ENCODE measurements around the gene OR2J1. TPM values are rescaled to one million over a fixed set of nuclear protein-coding genes. Genes with fewer than 3 reads are reported as not detected.
A peak's percentile ranks its signal among the peaks of the same experiment; 100 is the strongest.
"Not testable (repeated sequence)": the region's sequence is repeated elsewhere in the genome, so short reads cannot be mapped to it uniquely, and the experiment has no call there.

Gene OR2J1
- total RNA-seq, 5 donors from 2014 or later (not counting 1 experiment from before 2014, with no cell fraction given): not detected

DNA sequence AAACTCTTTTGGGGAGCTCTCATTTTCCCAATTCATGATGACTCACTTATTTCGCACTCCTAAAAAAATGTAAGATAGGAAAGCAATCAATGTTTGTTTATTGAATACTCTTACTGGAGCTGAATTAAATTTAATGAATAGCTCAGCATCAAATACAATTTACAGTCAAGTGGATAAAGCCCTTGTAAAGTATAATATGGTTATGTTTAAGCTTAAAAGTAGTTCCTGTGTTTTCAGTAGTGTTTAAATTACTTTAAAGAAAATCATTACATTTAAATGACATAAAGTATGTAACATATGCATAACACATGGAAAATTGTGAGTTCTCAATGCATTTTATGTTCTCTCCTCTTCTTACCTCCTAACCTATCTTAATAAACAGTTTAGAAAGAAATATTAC lies 12.1 kb upstream of the OR2J1 start, which contains the start of gene OR2B3:
Gene OR2B3, minus strand, starts transcription at position 101 of the 400 bp plus-strand sequence. Its CDS starts 65 bp downstream, at position 36.
- no CpG with 5 or more reads among the region's 1 CpG for WGBS (ENCODE audit: insufficient coverage)
- H3K9me3 Mint-ChIP-seq: no peaks in the 10 kb centered on the region
- Histone ChIP-seq H3K4me1 (ENCODE audit: control insufficient read depth in 1 of 2, extremely low read depth in 1 of 2, insufficient read depth in 2 of 2, low read length in 2 of 2) (no peaks in the 10 kb centered on the region), H3K9me3 (no peaks in the 10 kb centered on the region), H3K27ac (ENCODE audit: low read length) (no peak within 1 kb of the TSS), H3K27me3 (replicated peaks in 1 of 2; ENCODE audit: control insufficient read depth in 2 of 2, extremely low read depth in 1 of 2, insufficient read depth in 2 of 2, low read length in 1 of 2) (peaks cover 0 to 7% of the 10 kb centered on the region in 2 experiments), H3K4me3 (ENCODE audit: control insufficient read depth in 1 of 2, extremely low read depth in 1 of 2, low read length in 1 of 2) (no peak within 1 kb of the TSS), H3K36me3 (ENCODE audit: control insufficient read depth in 2 of 2, extremely low read depth in 1 of 2, insufficient read depth in 1 of 2, low read length in 1 of 2) (no peaks in the 10 kb centered on the region)
- no peaks in the 10 kb centered on the region for H3K36me3 Mint-ChIP-seq
- H3K4me1 Mint-ChIP-seq: no peaks in the 10 kb centered on the region
- ChIA-PET CTCF (no interaction called here), POLR2A (interaction anchor here in 1 of 2 donors (0.5 kb wide), 1 partner anchor 1126 kb away, joined by 5 read pairs; the partner anchor contains the start of gene TRIM26)
- H3K27ac Mint-ChIP-seq: no peak within 1 kb of the TSS
- peaks cover 27 to 40% of the 10 kb centered on the region in 2 donors for H3K27me3 Mint-ChIP-seq
- DNase-seq: no peak
- no peak within 1 kb of the TSS for H3K4me3 Mint-ChIP-seq
- ATAC-seq (replicated peaks in 1 of 4): no peak

DNA sequence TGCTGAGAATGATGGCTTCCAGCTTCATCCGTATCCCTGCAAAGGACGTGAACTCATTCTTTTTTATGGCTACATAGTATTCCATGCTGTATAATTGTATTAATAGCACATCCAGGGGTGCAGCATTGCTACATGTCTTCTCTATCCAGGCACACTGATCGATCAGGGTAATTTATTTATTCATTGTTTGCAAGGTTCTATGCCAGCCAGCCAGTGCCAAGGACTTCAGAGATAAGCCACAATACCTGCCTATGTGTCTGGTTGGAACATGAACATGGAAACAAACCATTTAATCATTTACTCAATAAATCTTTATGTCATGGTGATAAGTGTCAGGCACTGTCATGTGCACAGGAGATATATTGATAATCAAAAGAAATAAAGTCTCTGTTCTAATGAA lies 6.3 kb upstream of the OR2J1 start:
- ATAC-seq (replicated peaks in 1 of 4) (no peak), DNase-seq (no peak)
- Histone ChIP-seq H3K27me3 (replicated peaks in 1 of 2; ENCODE audit: control insufficient read depth in 2 of 2, extremely low read depth in 1 of 2, insufficient read depth in 2 of 2, low read length in 1 of 2) (peaks cover 0 to 3% of the 10 kb centered on the region in 2 experiments), H3K27ac (ENCODE audit: low read length) (no peak overlapping the region), H3K4me3 (ENCODE audit: control insufficient read depth in 1 of 2, extremely low read depth in 1 of 2, low read length in 1 of 2) (no peak overlapping the region), H3K4me1 (ENCODE audit: control insufficient read depth in 1 of 2, extremely low read depth in 1 of 2, insufficient read depth in 2 of 2, low read length in 2 of 2) (no peaks in the 10 kb centered on the region), H3K9me3 (no peaks in the 10 kb centered on the region), H3K36me3 (ENCODE audit: control insufficient read depth in 2 of 2, extremely low read depth in 1 of 2, insufficient read depth in 1 of 2, low read length in 1 of 2) (no peaks in the 10 kb centered on the region)
- no peak overlapping the region for H3K4me3 Mint-ChIP-seq
- peaks cover 21 to 29% of the 10 kb centered on the region in 2 donors for H3K27me3 Mint-ChIP-seq
- CTCF ChIA-PET: no interaction called here
- no peaks in the 10 kb centered on the region for H3K4me1 Mint-ChIP-seq
- no CpG with 5 or more reads among the region's 3 CpGs for WGBS (ENCODE audit: insufficient coverage)
- no peak overlapping the region for H3K27ac Mint-ChIP-seq
- no peaks in the 10 kb centered on the region for H3K36me3 Mint-ChIP-seq
- H3K9me3 Mint-ChIP-seq: no peaks in the 10 kb centered on the region
- POLR2A ChIA-PET: no interaction called here

DNA sequence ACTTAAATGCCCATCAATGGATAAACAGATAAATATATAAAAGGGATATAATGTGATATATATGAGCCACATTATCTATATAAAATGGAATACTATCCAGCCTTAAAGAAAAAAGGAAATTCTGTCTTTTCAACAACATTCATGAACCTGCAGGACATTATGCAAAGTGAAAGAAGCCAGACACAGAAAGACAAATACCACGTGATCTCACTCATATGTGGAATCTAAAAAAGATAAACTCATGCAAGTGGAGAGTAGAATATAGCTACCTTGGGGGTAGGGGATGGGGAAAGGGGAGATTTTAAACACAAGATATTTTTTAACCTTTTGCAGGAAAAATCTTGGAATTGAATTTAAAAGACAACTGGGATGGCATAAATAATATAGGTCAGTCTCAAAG lies 1.5 kb upstream of the OR2J1 start:
- no CpG with 5 or more reads among the region's 1 CpG for WGBS (ENCODE audit: insufficient coverage)
- H3K36me3 Mint-ChIP-seq: no peaks in the 10 kb centered on the region
- peaks cover 15 to 26% of the 10 kb centered on the region in 2 donors for H3K27me3 Mint-ChIP-seq
- DNase-seq (no peak), ATAC-seq (replicated peaks in 1 of 4) (no peak)
- H3K36me3 ChIP-seq (ENCODE audit: control insufficient read depth in 2 of 2, extremely low read depth in 1 of 2, insufficient read depth in 1 of 2, low read length in 1 of 2): no peaks in the 10 kb centered on the region
- no peaks in the 10 kb centered on the region for H3K9me3 ChIP-seq
- no peak overlapping the region for H3K27ac Mint-ChIP-seq
- POLR2A ChIA-PET: no interaction called here
- no peaks in the 10 kb centered on the region for H3K9me3 Mint-ChIP-seq
- no peaks in the 10 kb centered on the region for H3K27me3 ChIP-seq (replicated peaks in 1 of 2; ENCODE audit: control insufficient read depth in 2 of 2, extremely low read depth in 1 of 2, insufficient read depth in 2 of 2, low read length in 1 of 2)
- CTCF ChIA-PET: interaction anchor here in 1 of 2 donors (0.6 kb wide), 1 partner anchor 137 kb away, joined by 3 read pairs; no protein-coding TSS in a partner anchor
- H3K4me3 ChIP-seq (ENCODE audit: control insufficient read depth in 1 of 2, extremely low read depth in 1 of 2, low read length in 1 of 2): no peak overlapping the region
- H3K4me1 ChIP-seq (ENCODE audit: control insufficient read depth in 1 of 2, extremely low read depth in 1 of 2, insufficient read depth in 2 of 2, low read length in 2 of 2): no peaks in the 10 kb centered on the region
- H3K4me1 Mint-ChIP-seq: no peaks in the 10 kb centered on the region
- H3K4me3 Mint-ChIP-seq: no peak overlapping the region
- no peak overlapping the region for H3K27ac ChIP-seq (ENCODE audit: low read length)

DNA sequence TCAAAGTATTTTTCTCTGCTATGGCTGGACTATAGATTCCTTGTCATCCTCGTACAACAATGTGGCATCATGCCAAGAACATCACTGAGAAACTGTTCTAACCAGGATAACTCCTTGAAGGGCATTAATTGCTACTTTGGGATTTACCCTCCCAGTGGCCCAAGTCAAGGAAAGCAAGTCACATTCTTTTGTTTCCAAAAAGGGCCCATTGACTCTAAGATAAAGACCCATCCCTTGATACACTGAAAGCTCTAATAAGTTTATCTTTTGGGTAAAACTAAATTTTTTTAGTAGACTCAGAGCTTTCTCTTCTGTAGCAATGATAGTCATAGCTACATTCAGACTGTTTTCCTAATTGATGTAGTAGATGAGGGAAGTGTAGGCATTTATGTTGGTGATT lies 8.5 kb downstream of the OR2J1 start, which contains the start of gene OR2J3:
Gene OR2J3, plus strand, starts transcription at position 301 of the 400 bp plus-strand sequence. CDS start 3,833 bp downstream, outside the sequence.
- Histone ChIP-seq H3K4me3 (ENCODE audit: control insufficient read depth in 1 of 2, extremely low read depth in 1 of 2, low read length in 1 of 2) (no peak within 1 kb of the TSS), H3K27ac (ENCODE audit: low read length) (no peak within 1 kb of the TSS), H3K27me3 (replicated peaks in 1 of 2; ENCODE audit: control insufficient read depth in 2 of 2, extremely low read depth in 1 of 2, insufficient read depth in 2 of 2, low read length in 1 of 2) (peaks cover 2 to 6% of the 10 kb centered on the region in 2 experiments), H3K4me1 (ENCODE audit: control insufficient read depth in 1 of 2, extremely low read depth in 1 of 2, insufficient read depth in 2 of 2, low read length in 2 of 2) (no peaks in the 10 kb centered on the region), H3K9me3 (no peaks in the 10 kb centered on the region), H3K36me3 (ENCODE audit: control insufficient read depth in 2 of 2, extremely low read depth in 1 of 2, insufficient read depth in 1 of 2, low read length in 1 of 2) (no peaks in the 10 kb centered on the region)
- Mint-ChIP-seq H3K27ac (no peak within 1 kb of the TSS), H3K9me3 (no peaks in the 10 kb centered on the region), H3K4me3 (no peak within 1 kb of the TSS), H3K27me3 (peaks cover 34 to 50% of the 10 kb centered on the region in 2 donors), H3K36me3 (no peaks in the 10 kb centered on the region), H3K4me1 (no peaks in the 10 kb centered on the region)
- WGBS (ENCODE audit: insufficient coverage): 38% methylated on average over 1 of the region's 1 CpG
- no peak for DNase-seq
- ChIA-PET POLR2A (no interaction called here), CTCF (no interaction called here)
- ATAC-seq (replicated peaks in 1 of 4): no peak

DNA sequence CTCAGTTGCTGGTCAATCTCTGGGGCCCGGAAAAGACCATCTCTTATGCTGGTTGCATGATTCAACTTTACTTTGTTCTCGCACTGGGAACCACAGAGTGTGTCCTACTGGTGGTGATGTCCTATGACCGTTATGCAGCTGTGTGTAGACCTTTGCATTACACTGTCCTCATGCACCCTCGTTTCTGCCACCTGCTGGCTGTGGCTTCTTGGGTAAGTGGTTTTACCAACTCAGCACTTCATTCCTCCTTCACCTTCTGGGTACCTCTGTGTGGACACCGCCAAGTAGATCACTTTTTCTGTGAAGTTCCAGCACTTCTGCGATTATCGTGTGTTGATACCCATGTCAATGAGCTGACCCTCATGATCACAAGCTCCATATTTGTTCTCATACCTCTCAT lies 12.8 kb downstream of the OR2J1 start:
- peak in 4 of 35 experiments; percentile 2 to 13 (median 2) for DNase-seq
- no peaks in the 10 kb centered on the region for H3K4me1 Mint-ChIP-seq
- ATAC-seq (replicated peaks in 1 of 4): no peak
- ChIA-PET CTCF (no interaction called here), POLR2A (no interaction called here)
- no peak overlapping the region for H3K4me3 Mint-ChIP-seq
- H3K9me3 Mint-ChIP-seq: no peaks in the 10 kb centered on the region
- WGBS (ENCODE audit: insufficient coverage): 90% methylated on average over 6 of the region's 7 CpGs
- Histone ChIP-seq H3K27ac (ENCODE audit: low read length) (no peak overlapping the region), H3K9me3 (no peaks in the 10 kb centered on the region), H3K27me3 (replicated peaks in 1 of 2; ENCODE audit: control insufficient read depth in 2 of 2, extremely low read depth in 1 of 2, insufficient read depth in 2 of 2, low read length in 1 of 2) (no peaks in the 10 kb centered on the region), H3K4me1 (ENCODE audit: control insufficient read depth in 1 of 2, extremely low read depth in 1 of 2, insufficient read depth in 2 of 2, low read length in 2 of 2) (no peaks in the 10 kb centered on the region), H3K36me3 (ENCODE audit: control insufficient read depth in 2 of 2, extremely low read depth in 1 of 2, insufficient read depth in 1 of 2, low read length in 1 of 2) (no peaks in the 10 kb centered on the region), H3K4me3 (ENCODE audit: control insufficient read depth in 1 of 2, extremely low read depth in 1 of 2, low read length in 1 of 2) (no peak overlapping the region)
- peaks cover 22 to 43% of the 10 kb centered on the region in 2 donors for H3K27me3 Mint-ChIP-seq
- H3K36me3 Mint-ChIP-seq: no peaks in the 10 kb centered on the region
- H3K27ac Mint-ChIP-seq: no peak overlapping the region

DNA sequence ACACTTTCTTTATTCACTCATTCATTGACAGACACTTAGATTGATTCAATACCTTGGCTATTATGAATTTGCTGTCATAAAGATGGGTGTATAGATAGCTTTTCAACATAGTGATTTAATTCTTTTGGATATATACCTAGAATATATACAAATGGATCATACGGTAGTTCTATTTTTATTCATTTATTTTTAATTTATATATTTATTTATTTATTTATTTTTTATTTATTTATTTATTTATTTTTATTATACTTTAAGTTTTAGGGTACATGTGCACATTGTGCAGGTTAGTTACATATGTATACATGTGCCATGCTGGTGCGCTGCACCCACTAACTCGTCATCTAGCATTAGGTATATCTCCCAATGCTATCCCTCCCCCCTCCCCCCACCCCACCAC lies 15.7 kb downstream of the OR2J1 start:
- peaks cover 35 to 62% of the 10 kb centered on the region in 2 donors for H3K27me3 Mint-ChIP-seq
- POLR2A ChIA-PET; CTCF ChIA-PET; H3K27me3 ChIP-seq (replicated peaks in 1 of 2; ENCODE audit: control insufficient read depth in 2 of 2, extremely low read depth in 1 of 2, insufficient read depth in 2 of 2, low read length in 1 of 2); DNase-seq; H3K9me3 ChIP-seq; ATAC-seq (replicated peaks in 1 of 4); H3K27ac ChIP-seq (ENCODE audit: low read length); H3K36me3 Mint-ChIP-seq; H3K9me3 Mint-ChIP-seq; H3K4me1 Mint-ChIP-seq; H3K36me3 ChIP-seq (ENCODE audit: control insufficient read depth in 2 of 2, extremely low read depth in 1 of 2, insufficient read depth in 1 of 2, low read length in 1 of 2); H3K4me3 ChIP-seq (ENCODE audit: control insufficient read depth in 1 of 2, extremely low read depth in 1 of 2, low read length in 1 of 2); H3K4me1 ChIP-seq (ENCODE audit: control insufficient read depth in 1 of 2, extremely low read depth in 1 of 2, insufficient read depth in 2 of 2, low read length in 2 of 2); H3K4me3 Mint-ChIP-seq; H3K27ac Mint-ChIP-seq: not testable (repeated sequence)
- WGBS (ENCODE audit: insufficient coverage): no CpG with 5 or more reads among the region's 3 CpGs
